Calu3 (cell line): ENCODE measurements around the gene MAD1L1. TPM values are rescaled to one million over a fixed set of nuclear protein-coding genes. Genes with fewer than 3 reads are reported as not detected.

Experiments used
- BruUV-seq: library from RNA; stranded (reverse); fragments of 400-500 nt; replicated peaks from 2 replicates; lab custom pipeline; 2021; lab: Mats Ljungman, UMichigan
- CTCF ChIA-PET: fragments of 300-600 bp; sonication (Branson Sonifier 250); formaldehyde crosslinking; loops from one replicate; lab custom pipeline; 2022; ENCODE audit warnings: antibody characterized with exemption; lab: Charles Lee
- DNase-seq: peaks from one replicate; pipeline ENCODE4 v3.0.0; 2022
- H3K27ac Mint-ChIP-seq: one replicate; pipeline ENCODE4 v1.8.0; 2022; ENCODE audit warnings: mixed read lengths; ENCODE audit not compliant: unreplicated experiment
- H3K27me3 Mint-ChIP-seq: one replicate; pipeline ENCODE4 v1.8.0; 2022; ENCODE audit warnings: mixed read lengths; ENCODE audit not compliant: unreplicated experiment
- H3K36me3 Mint-ChIP-seq: one replicate; pipeline ENCODE4 v1.8.0; 2022; ENCODE audit warnings: mild to moderate bottlenecking, moderate library complexity, mixed read lengths; ENCODE audit not compliant: insufficient read depth, unreplicated experiment
- H3K4me1 Mint-ChIP-seq: one replicate; pipeline ENCODE4 v1.8.0; 2022; ENCODE audit warnings: mild to moderate bottlenecking, low read depth, mixed read lengths; ENCODE audit not compliant: unreplicated experiment
- H3K4me3 Mint-ChIP-seq: one replicate; pipeline ENCODE4 v1.8.0; 2022; ENCODE audit warnings: mild to moderate bottlenecking, low read depth, moderate library complexity, mixed read lengths; ENCODE audit not compliant: unreplicated experiment
- H3K9me3 Mint-ChIP-seq: one replicate; pipeline ENCODE4 v1.8.0; 2022; ENCODE audit warnings: low read depth, mixed read lengths; ENCODE audit not compliant: unreplicated experiment
- intact Hi-C: fragments of 100-400 bp; cut with micrococcal nuclease; formaldehyde crosslinking; loops from one replicate; pipeline ENCODE4 v1.10.0; 2022; ENCODE audit not compliant: unreplicated experiment
- total RNA-seq: library from RNA; stranded (reverse); gene quantifications from 2 replicates; pipeline ENCODE4 v1.2.3, GENCODE V29; 2022
- TF ChIP-seq, protein P1 (sequence below): fragments of 200-600 bp; IDR thresholded peaks from one replicate; pipeline ENCODE4 v1.8.0; 2022; ENCODE audit warnings: antibody characterized with exemption; ENCODE audit not compliant: unreplicated experiment

Gene MAD1L1
- total RNA-seq, 1 experiment from 2014 or later: 86.0 TPM

DNA sequence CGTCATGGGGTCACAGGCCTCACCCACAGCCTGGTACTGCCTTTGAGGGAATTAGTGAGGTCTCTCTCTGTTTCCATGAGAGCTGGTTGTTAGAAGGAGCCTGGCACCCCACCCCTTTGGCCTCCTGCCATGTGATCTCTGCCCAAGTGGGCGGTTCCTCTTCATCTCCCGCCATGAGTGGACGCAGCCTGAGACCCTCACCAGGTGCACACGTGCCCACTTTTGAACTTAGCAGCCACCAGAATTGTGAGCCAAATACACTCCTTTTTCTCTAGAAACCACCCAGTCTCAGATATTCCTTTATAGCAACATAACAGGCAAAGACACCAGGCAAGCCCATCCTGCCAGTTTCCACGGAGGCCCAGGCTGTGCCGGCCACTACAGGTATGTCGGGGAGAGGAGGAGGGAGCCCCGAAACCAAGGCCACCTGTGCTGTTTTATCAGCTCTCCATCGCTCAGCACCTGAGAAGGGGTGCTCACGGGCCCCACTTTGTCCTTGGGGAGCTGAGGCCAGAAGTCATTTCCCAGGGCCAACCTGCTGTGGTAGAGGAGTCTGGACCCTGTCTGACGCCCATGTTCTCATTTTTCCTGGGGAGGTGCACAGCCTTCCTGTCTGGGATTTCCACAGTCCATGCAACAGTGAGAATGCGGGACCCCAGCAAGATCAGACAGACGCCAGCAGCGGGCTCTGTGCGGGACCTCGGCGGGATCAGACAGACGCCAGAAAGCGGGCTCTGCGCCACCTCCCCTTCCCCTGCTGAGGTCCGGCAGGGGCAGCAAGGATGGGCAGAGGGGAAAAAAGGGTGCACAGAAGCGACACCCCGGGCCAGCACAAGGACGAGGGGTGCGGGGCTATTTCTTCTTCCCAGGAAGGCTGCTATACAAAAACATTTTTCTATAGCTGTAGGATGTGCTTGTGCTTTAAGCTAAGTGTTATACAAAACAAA is 342.2 kb downstream of the MAD1L1 start:
- intact Hi-C loops: no loop called here
- peaks cover 3% of the 10 kb centered on the region for H3K9me3 Mint-ChIP-seq
- H3K27ac Mint-ChIP-seq: no peak overlapping the region
- H3K27me3 Mint-ChIP-seq: no peaks in the 10 kb centered on the region
- H3K4me1 Mint-ChIP-seq: no peaks in the 10 kb centered on the region
- CTCF ChIA-PET: no interaction called here
- TF ChIP-seq, protein P1, sequence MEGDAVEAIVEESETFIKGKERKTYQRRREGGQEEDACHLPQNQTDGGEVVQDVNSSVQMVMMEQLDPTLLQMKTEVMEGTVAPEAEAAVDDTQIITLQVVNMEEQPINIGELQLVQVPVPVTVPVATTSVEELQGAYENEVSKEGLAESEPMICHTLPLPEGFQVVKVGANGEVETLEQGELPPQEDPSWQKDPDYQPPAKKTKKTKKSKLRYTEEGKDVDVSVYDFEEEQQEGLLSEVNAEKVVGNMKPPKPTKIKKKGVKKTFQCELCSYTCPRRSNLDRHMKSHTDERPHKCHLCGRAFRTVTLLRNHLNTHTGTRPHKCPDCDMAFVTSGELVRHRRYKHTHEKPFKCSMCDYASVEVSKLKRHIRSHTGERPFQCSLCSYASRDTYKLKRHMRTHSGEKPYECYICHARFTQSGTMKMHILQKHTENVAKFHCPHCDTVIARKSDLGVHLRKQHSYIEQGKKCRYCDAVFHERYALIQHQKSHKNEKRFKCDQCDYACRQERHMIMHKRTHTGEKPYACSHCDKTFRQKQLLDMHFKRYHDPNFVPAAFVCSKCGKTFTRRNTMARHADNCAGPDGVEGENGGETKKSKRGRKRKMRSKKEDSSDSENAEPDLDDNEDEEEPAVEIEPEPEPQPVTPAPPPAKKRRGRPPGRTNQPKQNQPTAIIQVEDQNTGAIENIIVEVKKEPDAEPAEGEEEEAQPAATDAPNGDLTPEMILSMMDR: no peak
- H3K4me3 Mint-ChIP-seq: no peak overlapping the region
- DNase-seq: no peak
- peaks cover 6% of the 10 kb centered on the region for H3K36me3 Mint-ChIP-seq
- no TSS peak for BruUV-seq

GRCh38 chr7:1889556-1890181 is 343.1 kb downstream of the MAD1L1 start:
- BruUV-seq: no TSS peak
- no peak for DNase-seq
- Mint-ChIP-seq H3K27ac (no peak overlapping the region), H3K4me1 (no peaks in the 10 kb centered on the region), H3K27me3 (no peaks in the 10 kb centered on the region), H3K9me3 (peaks cover 3% of the 10 kb centered on the region), H3K4me3 (no peak overlapping the region), H3K36me3 (peaks cover 6% of the 10 kb centered on the region)
- intact Hi-C loops: no loop called here
- CTCF ChIA-PET: no interaction called here
- TF ChIP-seq, protein P1: no peak

- CTCF ChIA-PET: no interaction called here
- intact Hi-C loops: no loop called here
Measured at GRCh38 chr7:1889091-1889490, 343.7 kb downstream of the MAD1L1 start.

DNA sequence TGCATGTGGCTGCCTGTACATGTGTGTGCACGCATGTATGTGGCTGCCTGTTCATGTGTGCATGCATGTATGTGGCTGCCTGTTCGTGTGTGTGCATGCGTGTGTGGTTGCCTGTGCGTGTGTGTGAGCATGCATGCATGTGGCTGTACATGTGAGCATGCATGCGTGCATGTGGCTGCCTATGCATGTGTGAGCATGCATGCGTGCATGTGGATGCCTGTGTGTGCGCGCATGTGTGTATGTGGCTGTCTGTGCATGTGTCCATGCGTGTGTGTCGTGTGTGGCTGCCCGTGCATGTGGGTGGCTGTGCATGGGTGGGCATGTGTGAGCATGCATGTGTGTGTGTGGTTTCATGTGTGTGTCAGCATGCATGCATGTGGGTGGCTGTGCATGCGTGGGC is 344.3 kb downstream of the MAD1L1 start:
- intact Hi-C loops: no loop called here
- Mint-ChIP-seq H3K27ac (no peak overlapping the region), H3K4me3 (no peak overlapping the region), H3K4me1 (peaks cover 3% of the 10 kb centered on the region), H3K9me3 (peaks cover 3% of the 10 kb centered on the region), H3K27me3 (no peaks in the 10 kb centered on the region), H3K36me3 (peaks cover 6% of the 10 kb centered on the region)
- no peak for DNase-seq
- no TSS peak for BruUV-seq
- CTCF ChIA-PET: no interaction called here
- TF ChIP-seq, protein P1: no peak

More at GRCh38 chr7:1889091-1889490, 343.7 kb downstream of the MAD1L1 start:
- Mint-ChIP-seq H3K27me3 (no peaks in the 10 kb centered on the region), H3K9me3 (peaks cover 3% of the 10 kb centered on the region), H3K4me3 (no peak overlapping the region), H3K36me3 (peaks cover 6% of the 10 kb centered on the region), H3K27ac (no peak overlapping the region), H3K4me1 (no peaks in the 10 kb centered on the region)
- TF ChIP-seq, protein P1: no peak
- BruUV-seq: no TSS peak
- DNase-seq: no peak
